Neural cell (in vitro differentiated cells): Measurements from ENCODE around the gene BTG2.

Experiments used
- EP300 ChIP-seq: fragments of 450-650 bp; conservative IDR thresholded peaks from 2 replicates; pipeline ENCODE4 v1.6.1; 2014; ENCODE audit warnings: antibody characterized with exemption, mild to moderate bottlenecking, moderate library complexity; ENCODE audit not compliant: poor library complexity, severe bottlenecking
- EZH2 ChIP-seq: fragments of 200-600, 300-800 bp; shearing (Covaris generic), sonication (generic); IDR thresholded peaks from 2 replicates; pipeline ENCODE4 v1.6.1; 2014; ENCODE audit warnings: antibody characterized with exemption, low read length, borderline replicate concordance, mild to moderate bottlenecking; ENCODE audit not compliant: insufficient read depth, poor library complexity, severe bottlenecking
- MXI1 ChIP-seq: fragments of 450-650 bp; conservative IDR thresholded peaks from 2 replicates; pipeline ENCODE4 v1.6.1; 2014; ENCODE audit warnings: antibody characterized with exemption, mild to moderate bottlenecking; ENCODE audit not compliant: poor library complexity, severe bottlenecking
- POLR2AphosphoS5 ChIP-seq: IDR thresholded peaks from 2 replicates; pipeline ENCODE4 v1.6.1; 2012
- RAD21 ChIP-seq: fragments of 450-650 bp; conservative IDR thresholded peaks from 2 replicates; pipeline ENCODE4 v1.6.1; 2014; ENCODE audit warnings: antibody characterized with exemption, mild to moderate bottlenecking, moderate library complexity
- SMC3 ChIP-seq: fragments of 450-650 bp; conservative IDR thresholded peaks from 2 replicates; pipeline ENCODE4 v1.6.1; 2014; ENCODE audit warnings: antibody characterized with exemption, mild to moderate bottlenecking, moderate library complexity; ENCODE audit not compliant: poor library complexity
- TAF1 ChIP-seq: IDR thresholded peaks from 2 replicates; pipeline ENCODE4 v1.6.1; 2012; ENCODE audit warnings: low read depth
- TF ChIP-seq, protein P1 (sequence below): IDR thresholded peaks from 2 replicates; pipeline ENCODE4 v1.6.1; 2012; ENCODE audit warnings: borderline replicate concordance
- TF ChIP-seq, protein P2 (sequence below): fragments of 450-650 bp; IDR thresholded peaks from 2 replicates; pipeline ENCODE4 v1.5.1; 2014; ENCODE audit warnings: antibody characterized with exemption, mild to moderate bottlenecking, moderate library complexity; ENCODE audit not compliant: poor library complexity, severe bottlenecking

DNA sequence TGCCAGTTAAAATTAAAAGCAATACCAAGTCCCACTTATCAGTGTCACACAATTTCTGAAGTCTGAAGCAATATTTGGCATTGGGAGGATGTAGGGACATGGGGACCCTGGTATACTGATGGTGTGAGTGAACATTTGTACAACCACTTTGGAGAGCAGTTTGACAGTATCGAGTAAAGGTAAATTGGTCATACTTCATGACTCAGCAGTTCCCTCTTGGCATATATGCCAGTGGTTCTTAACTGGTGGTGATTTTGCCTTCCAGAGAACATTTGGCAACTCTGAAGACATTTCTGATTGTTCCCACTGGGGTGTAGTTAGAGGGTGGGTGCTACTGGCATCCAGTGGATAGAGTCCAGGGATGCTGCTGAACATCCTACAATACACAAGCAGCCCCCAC lies 25.9 kb downstream of the BTG2 start:
- TF ChIP-seq POLR2AphosphoS5 (no peak), EP300 (no peak), SMC3 (no peak), TAF1 (no peak), MXI1 (no peak), EZH2 (no peak), RAD21 (no peak)
- TF ChIP-seq, protein P1, sequence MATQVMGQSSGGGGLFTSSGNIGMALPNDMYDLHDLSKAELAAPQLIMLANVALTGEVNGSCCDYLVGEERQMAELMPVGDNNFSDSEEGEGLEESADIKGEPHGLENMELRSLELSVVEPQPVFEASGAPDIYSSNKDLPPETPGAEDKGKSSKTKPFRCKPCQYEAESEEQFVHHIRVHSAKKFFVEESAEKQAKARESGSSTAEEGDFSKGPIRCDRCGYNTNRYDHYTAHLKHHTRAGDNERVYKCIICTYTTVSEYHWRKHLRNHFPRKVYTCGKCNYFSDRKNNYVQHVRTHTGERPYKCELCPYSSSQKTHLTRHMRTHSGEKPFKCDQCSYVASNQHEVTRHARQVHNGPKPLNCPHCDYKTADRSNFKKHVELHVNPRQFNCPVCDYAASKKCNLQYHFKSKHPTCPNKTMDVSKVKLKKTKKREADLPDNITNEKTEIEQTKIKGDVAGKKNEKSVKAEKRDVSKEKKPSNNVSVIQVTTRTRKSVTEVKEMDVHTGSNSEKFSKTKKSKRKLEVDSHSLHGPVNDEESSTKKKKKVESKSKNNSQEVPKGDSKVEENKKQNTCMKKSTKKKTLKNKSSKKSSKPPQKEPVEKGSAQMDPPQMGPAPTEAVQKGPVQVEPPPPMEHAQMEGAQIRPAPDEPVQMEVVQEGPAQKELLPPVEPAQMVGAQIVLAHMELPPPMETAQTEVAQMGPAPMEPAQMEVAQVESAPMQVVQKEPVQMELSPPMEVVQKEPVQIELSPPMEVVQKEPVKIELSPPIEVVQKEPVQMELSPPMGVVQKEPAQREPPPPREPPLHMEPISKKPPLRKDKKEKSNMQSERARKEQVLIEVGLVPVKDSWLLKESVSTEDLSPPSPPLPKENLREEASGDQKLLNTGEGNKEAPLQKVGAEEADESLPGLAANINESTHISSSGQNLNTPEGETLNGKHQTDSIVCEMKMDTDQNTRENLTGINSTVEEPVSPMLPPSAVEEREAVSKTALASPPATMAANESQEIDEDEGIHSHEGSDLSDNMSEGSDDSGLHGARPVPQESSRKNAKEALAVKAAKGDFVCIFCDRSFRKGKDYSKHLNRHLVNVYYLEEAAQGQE = no peak
- TF ChIP-seq, protein P2, sequence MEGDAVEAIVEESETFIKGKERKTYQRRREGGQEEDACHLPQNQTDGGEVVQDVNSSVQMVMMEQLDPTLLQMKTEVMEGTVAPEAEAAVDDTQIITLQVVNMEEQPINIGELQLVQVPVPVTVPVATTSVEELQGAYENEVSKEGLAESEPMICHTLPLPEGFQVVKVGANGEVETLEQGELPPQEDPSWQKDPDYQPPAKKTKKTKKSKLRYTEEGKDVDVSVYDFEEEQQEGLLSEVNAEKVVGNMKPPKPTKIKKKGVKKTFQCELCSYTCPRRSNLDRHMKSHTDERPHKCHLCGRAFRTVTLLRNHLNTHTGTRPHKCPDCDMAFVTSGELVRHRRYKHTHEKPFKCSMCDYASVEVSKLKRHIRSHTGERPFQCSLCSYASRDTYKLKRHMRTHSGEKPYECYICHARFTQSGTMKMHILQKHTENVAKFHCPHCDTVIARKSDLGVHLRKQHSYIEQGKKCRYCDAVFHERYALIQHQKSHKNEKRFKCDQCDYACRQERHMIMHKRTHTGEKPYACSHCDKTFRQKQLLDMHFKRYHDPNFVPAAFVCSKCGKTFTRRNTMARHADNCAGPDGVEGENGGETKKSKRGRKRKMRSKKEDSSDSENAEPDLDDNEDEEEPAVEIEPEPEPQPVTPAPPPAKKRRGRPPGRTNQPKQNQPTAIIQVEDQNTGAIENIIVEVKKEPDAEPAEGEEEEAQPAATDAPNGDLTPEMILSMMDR = no peak
